GM12878 (cell line): Measurements from ENCODE around the gene LHFPL2.

Experiments used
- BCL11A ChIP-seq: IDR thresholded peaks from 2 replicates; pipeline ENCODE4 v1.6.1; 2011; ENCODE audit warnings: low read depth, low read length
- CEBPB ChIP-seq, 2 experiments: fragments of 150-350 bp in 1 of 2; IDR thresholded peaks; 2 replicates each; pipeline ENCODE4 v1.6.1; 2012 to 2014; ENCODE audit warnings: low read depth in 2 of 2, low read length in 2 of 2, borderline replicate concordance in 1 of 2, inconsistent platforms in 1 of 2
- CHD4 ChIP-seq: fragments of 200-600 bp; sonication (generic); IDR thresholded peaks from 2 replicates; pipeline ENCODE4 v1.6.1; 2016; ENCODE audit warnings: mild to moderate bottlenecking
- CTCF ChIP-seq, 3 experiments: IDR thresholded peaks in 2 of 3; conservative IDR thresholded peaks in 1 of 3; 2 replicates each; pipeline ENCODE4 v1.5.1; 2011; ENCODE audit warnings: low read depth in 3 of 3, low read length in 3 of 3, mild to moderate bottlenecking in 3 of 3, control low read depth in 2 of 3, moderate library complexity in 2 of 3, inconsistent platforms in 1 of 3, mixed read lengths in 1 of 3; ENCODE audit not compliant: control insufficient read depth in 2 of 3, insufficient read depth in 1 of 3; ENCODE audit errors: extremely low read depth in 1 of 3
- HDAC6 ChIP-seq: fragments of 200-600 bp; sonication (generic); IDR thresholded peaks from one replicate; pipeline ENCODE4 v1.8.0; 2017; ENCODE audit warnings: antibody characterized with exemption; ENCODE audit not compliant: unreplicated experiment
- MAX ChIP-seq: IDR thresholded peaks from 2 replicates; pipeline ENCODE4 v1.6.1; 2012; ENCODE audit warnings: low read depth, low read length, improper control_type of control experiment
- POLR2A ChIP-seq: IDR thresholded peaks from 2 replicates; pipeline ENCODE4 v1.6.1; 2011; ENCODE audit warnings: low read depth, mild to moderate bottlenecking, low read length
- REST ChIP-seq: IDR thresholded peaks from 2 replicates; pipeline ENCODE4 v1.6.1; 2012; ENCODE audit warnings: mild to moderate bottlenecking, low read depth, low read length
- SP1 ChIP-seq: IDR thresholded peaks from one replicate; pipeline ENCODE4 v1.6.1; 2011; ENCODE audit warnings: low read depth, low read length

- no peak for TF ChIP-seq REST
- TF ChIP-seq MAX = no peak
- TF ChIP-seq SP1 = no peak
- no peak for TF ChIP-seq CTCF (IDR thresholded peaks at IDR 0.05 in 2 of 3, conservative IDR thresholded peaks at IDR 0.05 in 1 of 3; ENCODE audit: control insufficient read depth in 2 of 3, extremely low read depth in 1 of 3, insufficient read depth in 1 of 3, low read depth in 3 of 3, low read length in 3 of 3)
- no peak for TF ChIP-seq CEBPB (IDR thresholded peaks at IDR 0.05; ENCODE audit: borderline replicate concordance in 1 of 2, low read depth in 2 of 2, low read length in 2 of 2)
- TF ChIP-seq CHD4 = no peak
- no peak for TF ChIP-seq BCL11A
- no peak for TF ChIP-seq HDAC6
- no peak for TF ChIP-seq POLR2A
Measured at GRCh38 chr5:78653681-78654366, 5.3 kb upstream of the LHFPL2 start.
